GM23248 (cell line): ENCODE measurements around the gene CMTM1.

Source experiments
- EZH2 ChIP-seq: fragments of 200-600 bp; sonication (generic); IDR thresholded peaks from 2 replicates; pipeline ENCODE4 v1.6.1; 2018; ENCODE audit warnings: antibody characterized with exemption, mild to moderate bottlenecking; ENCODE audit not compliant: insufficient read depth, poor library complexity, severe bottlenecking
- EZH2phosphoT487 ChIP-seq: fragments of 200-600 bp; sonication (generic); IDR thresholded peaks from 2 replicates; pipeline ENCODE4 v1.6.1; 2018; ENCODE audit warnings: antibody characterized with exemption, moderate library complexity, mild to moderate bottlenecking, low read depth; ENCODE audit not compliant: insufficient read depth

- TF ChIP-seq EZH2phosphoT487: no peak
- no peak for TF ChIP-seq EZH2
These were observed 46.2 kb downstream of the CMTM1 start for GRCh38 chr16:66612422-66612821.
